GM21786 (cell line): ENCODE data around the gene SLC24A4.

ENCODE experiments used
- ATAC-seq: cut with Tn5 transposase; IDR thresholded peaks from one replicate; pipeline ENCODE4 v1.9.1; 2021; ENCODE audit not compliant: unreplicated experiment

Gene SLC24A4

DNA sequence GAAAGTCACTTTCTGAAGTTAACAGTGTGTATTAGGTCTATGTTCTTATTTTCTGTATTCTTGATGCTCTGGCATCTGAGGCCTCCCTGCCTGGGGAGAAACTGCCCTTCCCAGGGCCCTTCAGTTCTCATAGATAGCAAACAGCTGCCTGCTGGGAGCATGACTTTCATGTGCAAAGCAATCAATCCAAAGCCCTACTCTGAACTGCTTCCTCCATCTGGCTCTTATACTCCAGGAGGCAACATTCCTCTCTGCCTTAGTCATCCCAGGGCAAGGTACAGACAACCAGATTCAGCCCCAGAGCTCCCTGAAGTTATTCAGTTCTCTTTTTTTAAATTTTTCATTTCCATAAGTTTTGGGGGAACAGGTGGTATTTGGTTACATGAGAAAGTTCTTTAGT, 149.0 kb downstream of the SLC24A4 start:
- ATAC-seq, result no peak

DNA sequence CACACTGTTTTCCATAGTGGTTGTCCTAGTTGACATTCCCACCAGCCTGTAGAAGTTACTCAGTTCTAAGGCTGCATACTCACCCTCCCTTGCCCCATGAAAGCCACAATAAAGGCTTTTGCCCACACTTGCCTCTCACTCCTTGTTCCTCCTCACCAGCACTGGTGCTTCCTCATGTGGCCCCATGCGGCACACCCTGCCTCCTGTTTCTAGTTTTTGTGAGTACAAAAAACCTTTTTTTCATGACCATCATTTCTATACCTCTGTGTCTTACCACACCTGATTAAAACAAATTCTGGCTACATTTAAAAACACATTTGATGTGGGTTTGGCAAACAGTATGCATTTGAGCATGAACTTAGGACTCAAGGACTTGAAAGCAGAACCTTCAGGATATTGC, 149.9 kb downstream of the SLC24A4 start:
- ATAC-seq, result no peak

DNA sequence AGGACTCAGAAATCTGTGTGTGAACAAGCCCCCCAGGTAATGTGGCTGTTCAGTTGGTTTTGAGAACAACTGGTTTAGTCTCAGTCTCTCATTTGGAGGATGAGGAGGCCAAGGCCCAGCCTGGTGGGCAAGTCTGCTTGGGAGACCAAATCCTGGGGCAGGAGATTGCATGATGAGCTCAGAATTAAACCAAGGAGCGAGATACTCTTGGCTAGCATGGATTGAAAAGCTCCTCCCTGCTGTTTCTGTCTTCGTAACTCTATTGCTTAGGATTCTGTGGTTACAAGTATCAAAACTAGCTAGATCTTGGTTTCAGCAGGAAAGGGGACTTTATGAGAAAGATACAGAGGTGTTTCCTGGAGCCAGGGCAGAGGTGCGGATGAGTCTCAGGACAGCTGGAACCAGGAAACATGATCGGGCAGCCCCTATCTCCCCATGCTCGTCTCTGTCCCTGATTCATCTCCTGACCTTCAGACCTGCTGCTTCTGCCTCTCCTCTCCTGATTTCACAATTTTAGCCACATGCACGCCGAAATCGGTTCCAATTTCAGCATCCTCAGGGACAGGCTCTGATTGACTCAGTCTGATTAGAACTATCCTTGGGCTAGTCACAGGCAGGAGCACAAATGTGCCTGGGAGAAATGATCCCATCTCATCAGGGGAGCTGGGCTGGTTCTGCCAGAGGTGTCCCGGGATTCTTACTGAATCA, 150.4 kb downstream of the SLC24A4 start:
- no peak for ATAC-seq

DNA sequence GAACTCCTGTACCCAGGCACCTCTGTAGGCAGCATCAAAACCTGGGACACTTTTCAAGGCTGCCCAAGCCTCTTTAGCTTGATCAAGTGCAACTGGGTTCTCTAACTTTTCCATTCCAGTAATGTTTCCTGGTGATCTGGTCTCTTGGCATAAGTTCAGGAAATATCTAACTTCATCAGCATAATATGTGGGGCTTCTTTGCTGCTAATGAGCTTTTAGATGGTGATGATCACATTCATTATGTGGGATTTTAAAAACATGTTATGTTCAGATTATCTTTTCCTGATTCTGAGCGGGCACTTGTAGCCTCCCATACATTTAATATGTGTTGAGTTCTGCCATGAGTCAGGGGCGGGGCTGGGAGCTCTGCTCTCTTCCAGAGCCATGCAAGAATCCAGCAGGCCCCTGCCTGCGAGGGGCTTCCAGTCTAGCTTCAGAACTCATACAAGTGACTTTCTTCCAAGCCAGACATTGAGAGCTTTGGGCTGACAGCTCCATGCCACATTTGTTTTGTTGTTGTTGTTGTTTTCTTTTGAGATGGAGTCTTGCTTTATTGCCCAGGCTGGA, 151.1 kb downstream of the SLC24A4 start:
- no peak for ATAC-seq

DNA sequence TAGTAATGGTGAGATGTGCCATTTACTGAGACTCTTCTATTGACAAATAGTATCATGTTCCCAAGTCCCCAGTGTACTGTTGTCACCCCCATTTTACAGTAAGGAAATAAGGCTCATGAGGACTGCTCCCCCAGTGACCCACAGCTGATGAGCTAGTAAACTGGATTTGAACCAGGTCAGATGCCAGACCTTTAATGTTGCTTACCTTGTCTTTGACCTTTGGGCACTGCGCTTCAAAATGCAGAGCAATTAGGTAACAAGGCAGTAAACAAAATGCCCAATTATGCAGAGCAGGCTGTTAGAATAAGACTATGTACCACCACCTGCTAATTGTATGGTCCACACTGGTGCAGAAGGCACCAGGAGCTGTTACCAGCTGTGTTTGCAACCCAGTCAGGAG, 152.1 kb downstream of the SLC24A4 start:
- ATAC-seq, result no peak

DNA sequence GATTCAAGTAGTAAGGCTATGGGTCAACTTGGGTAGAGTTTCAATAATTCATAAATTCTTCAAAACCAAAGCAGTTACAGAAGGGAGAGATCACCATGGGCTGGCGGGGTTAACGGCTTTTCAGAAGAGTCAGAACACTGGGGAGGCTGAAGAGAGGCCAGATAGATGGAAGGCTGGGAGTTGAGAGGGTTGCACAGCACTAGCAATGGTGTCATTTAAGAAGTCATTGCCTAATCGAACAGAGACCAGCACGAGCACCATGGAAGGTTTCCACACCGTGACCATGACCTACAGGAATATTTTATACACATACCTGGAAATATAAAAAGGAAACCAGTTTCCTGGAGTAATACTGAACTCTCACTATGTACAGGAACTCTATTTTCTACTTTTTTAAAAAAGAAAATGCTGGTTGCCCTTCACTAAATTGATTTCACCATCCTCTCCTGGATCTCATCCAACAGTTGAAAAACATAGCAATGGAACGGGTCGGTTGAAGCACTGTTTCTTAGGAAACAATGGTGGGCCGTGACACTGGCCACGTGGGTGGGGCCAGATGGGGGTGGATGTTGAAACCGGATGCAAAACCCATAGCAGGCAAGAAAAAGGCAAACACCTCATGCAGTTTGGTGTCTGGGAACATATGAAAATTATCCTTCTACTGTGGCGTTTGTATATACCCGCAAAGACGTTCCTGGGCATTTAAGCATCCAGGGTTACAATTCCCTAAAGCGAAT, 152.7 kb downstream of the SLC24A4 start:
- ATAC-seq, result no peak

DNA sequence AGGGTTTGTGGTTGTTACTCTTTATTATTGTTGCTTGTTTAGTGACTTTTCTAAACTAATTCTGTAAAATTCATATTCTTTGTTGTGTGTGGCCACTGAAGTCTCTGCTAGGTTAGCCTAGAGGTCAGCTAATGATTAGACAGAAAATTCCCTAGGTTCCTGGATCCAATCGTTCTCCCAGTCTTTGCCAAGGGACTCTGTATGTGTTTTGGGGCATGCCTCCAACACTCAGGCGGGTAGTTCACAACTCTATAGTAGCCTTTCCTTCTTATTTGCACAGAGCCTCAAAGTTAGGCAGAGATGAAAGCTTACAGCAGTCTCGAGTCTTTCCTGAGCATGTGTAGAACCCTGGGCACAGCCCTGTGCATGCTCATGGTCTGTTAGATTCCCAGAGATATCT, 157.9 kb downstream of the SLC24A4 start:
- no peak for ATAC-seq

DNA sequence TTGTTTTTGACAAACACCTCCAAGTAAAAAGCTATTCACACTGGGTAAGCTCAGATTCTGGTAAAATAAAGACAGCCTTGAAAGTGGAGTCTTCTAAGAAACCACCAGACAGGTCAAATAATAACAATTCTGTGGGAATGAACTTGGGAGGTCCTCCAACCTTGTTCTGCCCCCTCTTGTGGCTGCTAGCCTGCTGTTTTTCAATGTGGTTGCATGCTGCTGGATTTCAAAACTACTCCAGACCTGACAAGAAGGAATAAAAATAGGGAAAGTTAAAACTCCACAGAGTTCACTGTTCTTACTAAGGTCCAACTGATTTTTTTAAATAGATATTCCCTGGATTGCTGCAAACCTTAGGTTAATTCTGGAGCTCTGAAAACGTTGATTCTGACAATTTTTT, 158.4 kb downstream of the SLC24A4 start:
- no peak for ATAC-seq

DNA sequence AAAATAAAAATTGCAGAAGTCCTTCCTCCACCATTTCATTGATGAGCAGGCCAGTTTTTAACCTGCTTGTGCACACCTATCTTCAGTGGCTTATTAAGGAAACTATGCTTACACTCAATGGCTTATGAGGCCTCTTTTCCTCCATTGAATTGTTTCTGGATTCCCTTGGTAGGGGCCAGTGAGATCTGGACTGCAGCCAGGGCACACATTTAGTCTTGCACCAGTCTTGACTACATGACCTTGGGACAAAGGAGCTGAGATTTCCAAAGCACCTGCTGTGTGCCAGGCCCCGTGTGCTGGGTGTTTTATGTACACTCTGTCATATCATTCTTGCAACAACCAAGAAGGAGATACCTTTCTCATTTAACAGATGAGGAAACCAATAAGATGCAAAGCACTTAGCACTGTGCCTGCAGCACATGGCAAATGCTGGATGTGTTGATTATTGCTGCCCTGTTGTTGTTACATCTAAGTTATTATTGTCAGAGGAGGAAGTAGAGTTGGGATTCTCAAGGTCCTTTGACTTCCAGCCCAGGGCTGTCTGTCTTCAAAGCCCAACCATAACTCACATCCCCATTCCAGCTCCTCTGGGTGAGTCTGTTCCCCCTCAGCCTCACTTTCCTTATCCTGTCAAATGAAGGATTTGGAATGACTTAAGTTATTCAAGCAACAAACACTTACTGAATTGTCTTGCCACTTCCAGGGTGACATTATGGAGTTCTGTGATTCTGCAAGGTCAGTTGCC, 159.0 kb downstream of the SLC24A4 start:
- no peak for ATAC-seq

DNA sequence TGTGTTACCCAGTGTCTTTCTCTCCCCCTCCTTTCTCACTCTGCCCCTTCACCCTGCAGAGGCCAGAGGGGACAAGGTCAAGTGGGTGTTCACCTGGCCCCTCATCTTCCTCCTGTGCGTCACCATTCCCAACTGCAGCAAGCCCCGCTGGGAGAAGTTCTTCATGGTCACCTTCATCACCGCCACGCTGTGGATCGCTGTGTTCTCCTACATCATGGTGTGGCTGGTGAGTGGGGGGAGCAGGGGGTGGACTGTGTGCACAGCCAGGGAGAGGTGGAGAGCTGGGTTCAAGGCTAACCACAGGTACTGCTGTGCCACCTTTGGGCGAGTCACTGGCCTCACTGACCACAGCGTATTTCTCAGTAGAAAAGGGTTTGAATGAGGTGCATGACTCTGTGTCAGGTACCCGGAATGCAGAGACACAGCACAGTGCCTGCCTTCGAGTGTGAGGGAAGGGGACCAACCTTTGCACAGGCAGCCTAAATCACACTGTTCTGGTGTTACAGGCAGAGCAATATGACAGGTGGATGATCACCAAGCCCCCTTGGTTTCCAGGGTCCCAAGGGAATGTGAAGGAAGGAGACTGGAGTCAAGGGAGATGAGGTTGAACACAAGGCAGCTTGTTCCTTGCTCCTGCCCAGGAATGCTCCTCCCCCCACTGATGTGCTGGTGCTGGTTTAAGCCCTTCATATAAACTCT, 159.8 kb downstream of the SLC24A4 start:
- ATAC-seq, result no peak

DNA sequence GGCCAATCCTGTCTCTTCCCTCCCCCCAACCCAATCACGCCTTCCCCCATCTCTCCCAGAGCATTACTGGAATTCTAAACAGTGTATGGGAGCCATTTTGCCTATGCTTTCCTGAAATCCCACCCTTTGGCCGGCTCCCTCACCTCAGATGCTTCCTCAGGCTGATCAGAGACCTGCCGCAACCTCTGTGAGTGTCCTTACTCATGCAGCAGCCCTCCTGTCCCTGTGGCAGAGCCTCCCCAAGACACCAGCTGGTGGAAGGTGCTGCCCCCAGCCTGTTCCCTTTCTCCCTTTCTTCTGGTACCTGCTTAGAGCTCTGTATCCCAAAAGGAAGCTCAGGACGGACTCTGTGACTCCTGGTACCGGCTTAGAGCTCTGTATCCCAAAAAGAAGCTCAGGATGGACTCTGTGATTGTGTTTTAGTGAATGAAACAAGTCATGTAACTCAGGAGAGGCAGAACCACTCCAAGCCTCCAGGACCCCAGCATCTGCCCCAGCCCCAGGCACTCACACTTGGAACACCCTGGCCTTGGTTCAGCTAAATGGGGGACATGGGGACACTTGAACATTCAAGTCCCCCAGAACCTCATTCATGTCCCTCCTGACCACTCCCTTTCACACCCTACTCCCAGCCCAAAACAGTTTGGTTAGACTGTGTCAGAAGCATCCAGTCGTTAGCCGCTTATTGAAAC, 161.3 kb downstream of the SLC24A4 start:
- no peak for ATAC-seq

DNA sequence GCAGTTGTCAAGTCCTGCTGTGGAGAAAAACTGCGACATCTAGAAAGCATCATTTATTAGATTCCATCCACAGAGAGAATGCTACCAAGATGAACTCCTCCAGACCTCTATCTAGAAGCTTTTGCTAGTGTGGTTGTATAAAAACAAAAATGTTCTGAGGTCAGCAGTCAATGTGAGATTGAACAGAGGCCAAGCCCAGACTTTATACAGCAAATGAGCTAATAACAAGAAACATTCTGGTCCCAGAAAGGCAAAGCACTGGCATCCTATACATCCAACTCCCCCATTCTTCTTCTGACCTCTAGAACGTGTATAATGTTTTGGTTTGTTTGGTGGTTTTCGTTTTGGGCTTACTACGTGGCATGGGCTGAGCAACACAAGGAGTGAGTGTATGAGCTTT, 163.9 kb downstream of the SLC24A4 start:
- no peak for ATAC-seq

DNA sequence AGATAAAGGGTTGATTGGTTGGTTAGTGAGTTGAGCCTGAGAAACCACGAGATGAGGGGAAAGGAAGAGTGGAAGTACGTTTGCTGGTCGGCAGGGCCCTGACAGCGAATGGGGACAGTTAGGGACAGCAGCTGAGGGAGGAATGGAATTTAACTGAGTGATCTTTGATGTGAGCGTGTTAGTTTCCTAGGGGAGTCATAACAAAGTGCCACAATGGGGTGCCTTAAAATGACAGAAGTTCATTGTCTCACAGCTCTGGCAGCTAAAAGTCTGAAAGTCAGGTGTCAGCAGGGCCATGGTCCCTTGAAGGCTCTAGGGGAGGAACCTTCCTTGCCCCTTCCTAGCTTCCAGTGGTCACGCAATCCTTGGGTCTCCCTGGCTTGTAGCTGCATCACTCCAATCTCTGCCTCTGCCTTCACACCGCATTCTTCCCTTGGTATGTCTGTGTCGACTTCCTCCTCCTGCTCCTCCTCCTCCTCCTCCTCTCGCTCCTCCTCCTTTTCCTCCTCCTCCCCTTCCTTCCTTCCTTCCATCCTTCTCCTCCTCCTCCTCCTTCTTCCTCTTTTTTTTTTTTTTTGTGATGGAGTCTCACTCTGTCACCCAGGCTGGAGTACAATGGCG, 164.7 kb downstream of the SLC24A4 start:
- no peak for ATAC-seq

DNA sequence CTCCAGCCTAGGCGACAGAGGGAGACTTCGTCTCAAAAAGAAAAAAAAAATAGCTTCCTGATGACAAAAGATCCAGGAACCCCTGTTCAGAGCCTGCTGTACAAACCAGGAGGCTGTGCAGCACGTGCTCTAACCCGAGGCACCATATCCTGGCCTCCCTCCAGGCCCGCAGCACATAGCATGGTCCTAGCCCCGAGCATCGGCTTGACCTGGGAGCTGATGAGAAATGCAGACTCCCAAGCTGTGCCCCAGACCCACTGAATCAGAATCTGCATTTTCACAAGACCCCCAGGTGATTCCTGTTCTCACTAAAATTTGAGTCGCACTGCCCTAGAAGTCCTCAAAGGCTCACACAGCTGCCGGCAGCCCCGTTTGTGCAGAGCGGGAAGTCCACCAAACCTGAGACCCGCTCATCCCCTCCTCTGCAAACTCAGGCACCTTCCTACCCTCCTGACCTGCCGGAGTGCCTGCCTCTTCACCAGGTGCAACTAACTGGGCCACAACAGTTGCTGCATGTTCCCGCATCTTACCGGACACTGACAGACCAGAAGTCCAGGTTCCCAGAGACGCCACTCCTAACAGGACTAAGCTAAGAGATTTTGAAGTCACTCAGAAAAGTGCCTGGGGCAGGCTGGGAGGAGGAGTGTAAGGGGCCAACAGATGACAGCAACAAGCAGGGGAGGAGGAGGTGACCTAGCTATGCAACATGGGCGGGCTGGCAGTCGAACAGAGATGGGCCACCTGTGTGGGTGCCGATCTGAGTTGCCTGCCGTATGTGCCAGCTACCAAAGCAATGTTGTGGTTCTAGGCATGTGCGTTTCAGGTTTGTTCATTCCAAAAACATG, 166.7 kb downstream of the SLC24A4 start:
- no peak for ATAC-seq

DNA sequence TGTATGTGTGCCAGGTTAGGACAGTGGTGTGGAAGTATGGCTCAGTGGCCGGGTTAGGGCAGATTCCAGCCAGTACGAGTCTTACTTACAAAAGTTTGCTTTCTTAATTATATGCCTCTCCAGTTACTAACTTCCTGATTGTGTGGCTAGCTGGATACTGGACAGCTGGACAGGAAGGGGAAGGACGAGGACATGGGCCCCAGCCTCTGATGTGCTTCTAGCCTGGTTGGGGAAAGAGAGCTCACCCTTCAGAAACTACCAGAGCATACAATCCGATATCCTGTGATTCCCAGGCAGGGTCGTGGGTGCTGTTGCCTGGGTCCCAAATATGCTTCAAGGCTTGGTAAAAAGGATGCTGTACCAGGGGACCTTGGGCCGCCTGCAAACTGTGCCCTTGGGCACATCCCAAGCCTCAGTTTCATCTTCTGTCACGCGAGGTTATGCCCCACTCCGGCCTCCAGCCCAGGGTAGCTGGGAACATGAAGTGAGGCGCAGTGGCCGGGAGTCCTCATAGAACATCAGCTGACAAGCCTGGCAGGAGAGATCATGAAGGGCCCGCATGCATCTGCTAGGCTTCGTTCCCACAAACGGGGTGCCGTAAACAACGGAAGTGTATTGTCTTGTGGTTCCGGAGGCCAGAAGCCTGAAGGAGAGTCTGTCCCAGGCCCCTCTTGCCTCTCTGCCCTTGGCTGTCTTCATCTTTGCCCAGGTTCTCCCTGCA, 167.4 kb downstream of the SLC24A4 start:
- no peak for ATAC-seq

DNA sequence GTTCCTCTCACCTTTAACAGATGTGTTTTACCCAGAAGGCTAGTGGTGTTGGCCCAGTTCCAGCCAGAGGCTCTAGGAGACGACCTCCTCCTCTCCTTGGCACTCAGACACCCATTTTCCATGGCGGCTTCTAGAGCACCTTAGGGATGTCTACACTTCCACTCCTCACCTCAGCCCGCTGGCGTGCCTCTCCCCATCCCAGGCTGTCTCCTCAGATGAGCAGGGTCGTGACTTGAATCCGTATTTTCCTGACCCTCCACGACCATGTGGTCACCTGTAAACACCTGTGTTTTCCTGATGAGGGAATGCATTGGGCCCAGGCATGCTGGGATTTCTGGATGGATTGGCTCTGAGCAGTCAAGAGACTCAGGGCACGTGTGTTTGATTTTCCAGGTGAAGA, 168.8 kb downstream of the SLC24A4 start:
- no peak for ATAC-seq

DNA sequence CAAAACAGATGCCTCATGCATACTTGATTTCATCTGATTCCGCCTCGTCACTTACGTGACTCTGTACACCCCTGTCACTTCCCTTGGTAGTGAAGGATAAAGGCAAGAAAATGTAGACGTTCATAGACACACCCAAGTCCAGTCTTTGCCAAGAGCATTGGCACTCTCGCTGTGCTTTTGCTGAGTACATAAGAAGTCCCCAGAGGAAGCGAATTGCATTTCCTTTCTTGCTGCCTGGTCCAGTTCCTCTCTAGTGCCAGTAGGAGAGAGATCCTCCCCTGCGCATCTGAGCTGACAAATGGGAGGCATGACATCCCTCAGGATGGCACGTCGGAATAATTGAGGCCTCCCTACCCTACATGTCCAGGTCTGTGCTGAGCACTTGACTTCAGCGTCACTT, 169.3 kb downstream of the SLC24A4 start:
- no peak for ATAC-seq

DNA sequence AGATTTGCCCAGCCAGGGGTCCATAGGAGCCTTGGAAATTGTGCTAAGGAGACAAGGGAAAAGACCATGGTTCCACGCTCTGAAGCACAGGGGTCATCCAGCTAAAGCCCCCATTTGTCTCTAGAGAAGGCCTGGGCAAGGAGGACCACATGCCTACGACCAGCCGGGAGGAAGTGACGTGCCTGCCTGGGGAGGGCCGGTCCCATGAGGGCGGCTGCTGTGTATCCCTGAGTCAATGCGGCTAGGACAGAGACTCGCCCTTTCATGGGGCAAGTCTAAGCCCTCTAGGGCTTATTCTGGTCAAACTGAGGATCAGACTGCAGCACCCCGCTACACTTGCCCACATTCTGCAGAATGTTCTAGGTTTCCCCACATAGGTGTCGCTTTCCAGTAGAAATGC, 170.1 kb downstream of the SLC24A4 start:
- no peak for ATAC-seq

DNA sequence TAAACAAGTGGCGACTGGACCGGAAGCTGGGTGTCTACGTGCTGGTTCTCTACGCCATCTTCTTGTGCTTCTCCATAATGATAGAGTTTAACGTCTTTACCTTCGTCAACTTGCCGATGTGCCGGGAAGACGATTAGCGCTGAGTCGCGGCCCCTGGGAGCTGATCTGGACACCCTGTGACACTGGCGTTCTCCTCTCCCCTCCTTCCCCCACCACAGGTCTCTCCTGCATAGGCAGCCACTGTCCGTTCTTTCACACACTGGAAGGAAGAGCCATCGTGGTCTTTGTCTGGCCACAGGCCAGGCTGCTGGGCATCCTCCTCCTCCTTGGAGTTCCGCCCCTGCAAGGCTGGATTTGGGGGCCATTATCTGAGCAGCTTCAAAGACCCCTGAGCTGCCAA, 170.5 kb downstream of the SLC24A4 start:
- ATAC-seq, result no peak
